Duodenal mucosa (tissue), 2 donors: Measurements from ENCODE around the gene MEX3D.

Source experiments
- H3K27ac ChIP-seq: one replicate; pipeline ENCODE4 v1.7.0; 2013; ENCODE audit warnings: low read depth, low read length
- H3K27me3 ChIP-seq, 2 donors: one replicate each; pipeline ENCODE4 v1.7.0; 2013; ENCODE audit warnings: low read length in 2 of 2, control low read depth in 1 of 2; ENCODE audit not compliant: insufficient read depth in 2 of 2, control insufficient read depth in 1 of 2
- H3K36me3 ChIP-seq, 2 donors: one replicate each; pipeline ENCODE4 v1.7.0; 2013; ENCODE audit warnings: low read length in 2 of 2, control low read depth in 1 of 2; ENCODE audit not compliant: insufficient read depth in 2 of 2, control insufficient read depth in 1 of 2
- H3K4me1 ChIP-seq, 2 donors: one replicate each; pipeline ENCODE4 v1.7.0; 2013; ENCODE audit warnings: low read length in 2 of 2, control low read depth in 1 of 2; ENCODE audit not compliant: insufficient read depth in 2 of 2, control insufficient read depth in 1 of 2
- H3K4me3 ChIP-seq, 2 donors: one replicate each; pipeline ENCODE4 v1.7.0; 2013; ENCODE audit warnings: low read length in 2 of 2, low read depth in 1 of 2
- H3K9ac ChIP-seq, 2 donors: one replicate each; pipeline ENCODE4 v1.7.0; 2013; ENCODE audit warnings: low read length in 2 of 2, low read depth in 1 of 2
- H3K9me3 ChIP-seq, 2 donors: one replicate each; pipeline ENCODE4 v1.7.0; 2013; ENCODE audit warnings: low read length in 2 of 2, control low read depth in 1 of 2; ENCODE audit not compliant: control insufficient read depth in 1 of 2

MEX3D gene

DNA sequence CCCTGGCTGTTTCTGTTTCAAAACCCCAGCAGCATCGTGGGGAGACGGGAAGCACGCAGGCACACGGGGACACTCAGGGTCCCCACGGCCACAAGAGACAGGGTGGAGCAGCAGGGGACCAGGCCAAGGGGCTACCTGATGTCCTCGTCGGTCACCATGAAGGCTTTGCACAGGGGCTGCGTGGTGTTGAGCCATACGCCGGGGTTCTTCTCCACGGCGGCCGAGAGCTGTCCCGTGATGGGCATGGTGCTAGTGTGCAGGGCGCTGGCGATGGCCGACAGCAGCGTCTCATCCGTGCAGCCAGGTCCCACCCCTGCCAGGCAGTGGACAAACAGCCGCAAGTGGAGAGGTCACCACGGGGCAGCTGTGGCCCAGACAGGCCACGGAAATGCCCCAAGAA lies 12.8 kb upstream of the MEX3D start:
- H3K27ac ChIP-seq: no peak overlapping the region
- no peak overlapping the region for H3K4me3 ChIP-seq
- peaks cover 16 to 61% of the 10 kb centered on the region in 2 donors for H3K36me3 ChIP-seq
- H3K9me3 ChIP-seq: no peaks in the 10 kb centered on the region
- peaks cover 0 to 6% of the 10 kb centered on the region in 2 donors for H3K4me1 ChIP-seq
- H3K27me3 ChIP-seq: no peaks in the 10 kb centered on the region
- no peak overlapping the region for H3K9ac ChIP-seq

GRCh38 chr19:1580382-1580781 lies 12.3 kb upstream of the MEX3D start:
- peaks cover 16 to 61% of the 10 kb centered on the region in 2 donors for H3K36me3 ChIP-seq
- no peak overlapping the region for H3K4me3 ChIP-seq
- no peaks in the 10 kb centered on the region for H3K27me3 ChIP-seq
- no peak overlapping the region for H3K27ac ChIP-seq
- H3K9ac ChIP-seq: no peak overlapping the region
- H3K9me3 ChIP-seq: no peaks in the 10 kb centered on the region
- H3K4me1 ChIP-seq: peaks cover 0 to 6% of the 10 kb centered on the region in 2 donors

- H3K4me1 ChIP-seq: peaks cover 4 to 13% of the 10 kb centered on the region in 2 donors
- H3K9ac ChIP-seq: no peak overlapping the region
- H3K27ac ChIP-seq: no peak overlapping the region
- no peaks in the 10 kb centered on the region for H3K27me3 ChIP-seq
- no peaks in the 10 kb centered on the region for H3K9me3 ChIP-seq
- peaks cover 16 to 56% of the 10 kb centered on the region in 2 donors for H3K36me3 ChIP-seq
- H3K4me3 ChIP-seq: no peak overlapping the region
Observed at GRCh38 chr19:1579222-1579621, 11.1 kb upstream of the MEX3D start.

- no peak overlapping the region for H3K4me3 ChIP-seq
- no peaks in the 10 kb centered on the region for H3K9me3 ChIP-seq
- no peak overlapping the region for H3K9ac ChIP-seq
- H3K27me3 ChIP-seq: no peaks in the 10 kb centered on the region
- peaks cover 10 to 14% of the 10 kb centered on the region in 2 donors for H3K4me1 ChIP-seq
- H3K27ac ChIP-seq: no peak overlapping the region
- peaks cover 16 to 50% of the 10 kb centered on the region in 2 donors for H3K36me3 ChIP-seq
Observed at GRCh38 chr19:1577929-1578618, 9.9 kb upstream of the MEX3D start.

GRCh38 chr19:1577090-1577928 lies 9.2 kb upstream of the MEX3D start:
- Histone ChIP-seq H3K9ac (no peak overlapping the region), H3K9me3 (no peaks in the 10 kb centered on the region), H3K27ac (no peak overlapping the region), H3K4me3 (no peak overlapping the region), H3K36me3 (peaks cover 16 to 46% of the 10 kb centered on the region in 2 donors), H3K27me3 (no peaks in the 10 kb centered on the region), H3K4me1 (peaks cover 10 to 14% of the 10 kb centered on the region in 2 donors)

GRCh38 chr19:1576242-1577089 lies 8.3 kb upstream of the MEX3D start:
- Histone ChIP-seq H3K4me1 (peaks cover 10 to 14% of the 10 kb centered on the region in 2 donors), H3K9me3 (no peaks in the 10 kb centered on the region), H3K4me3 (no peak overlapping the region), H3K36me3 (peaks cover 16 to 39% of the 10 kb centered on the region in 2 donors), H3K27me3 (no peaks in the 10 kb centered on the region), H3K9ac (no peak overlapping the region), H3K27ac (no peak overlapping the region)

GRCh38 chr19:1575323-1576241 lies 7.5 kb upstream of the MEX3D start:
- H3K9ac ChIP-seq: no peak overlapping the region
- H3K4me1 ChIP-seq: peaks cover 10 to 14% of the 10 kb centered on the region in 2 donors
- H3K27ac ChIP-seq: no peak overlapping the region
- no peaks in the 10 kb centered on the region for H3K9me3 ChIP-seq
- no peaks in the 10 kb centered on the region for H3K27me3 ChIP-seq
- no peak overlapping the region for H3K4me3 ChIP-seq
- H3K36me3 ChIP-seq: peaks cover 7 to 31% of the 10 kb centered on the region in 2 donors

- Histone ChIP-seq H3K27me3 (no peaks in the 10 kb centered on the region), H3K27ac (no peak overlapping the region), H3K9ac (no peak overlapping the region), H3K4me3 (no peak overlapping the region), H3K9me3 (no peaks in the 10 kb centered on the region), H3K36me3 (peaks cover 0 to 23% of the 10 kb centered on the region in 2 donors), H3K4me1 (peaks cover 10 to 14% of the 10 kb centered on the region in 2 donors)
Observed at GRCh38 chr19:1574354-1575136, 6.4 kb upstream of the MEX3D start.

DNA sequence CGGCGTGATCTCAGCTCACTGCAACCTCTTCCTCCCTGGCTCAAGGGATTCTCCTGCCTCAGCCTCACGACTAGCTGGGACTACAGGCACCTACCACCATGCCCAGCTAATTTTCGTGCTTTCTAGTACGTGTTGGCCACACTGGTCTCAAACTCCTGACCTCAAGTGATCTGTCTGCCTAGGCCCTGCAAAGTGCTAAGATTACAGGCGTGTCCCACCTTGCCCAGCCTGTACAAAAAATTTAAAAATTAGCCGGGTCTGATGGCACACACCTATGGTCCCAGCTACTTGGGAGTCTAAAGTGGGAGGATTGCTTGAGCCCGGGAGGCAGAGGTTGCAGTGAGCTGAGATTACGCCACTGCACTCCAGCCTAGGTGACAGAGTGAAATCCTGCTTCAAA lies 4.7 kb upstream of the MEX3D start:
- Histone ChIP-seq H3K4me1 (peaks cover 12 to 14% of the 10 kb centered on the region in 2 donors), H3K27ac (no peak overlapping the region), H3K9ac (no peak overlapping the region), H3K4me3 (no peak overlapping the region), H3K27me3 (no peaks in the 10 kb centered on the region), H3K36me3 (peaks cover 0 to 15% of the 10 kb centered on the region in 2 donors), H3K9me3 (no peaks in the 10 kb centered on the region)
